HepG2 (cell line): Measurements from ENCODE around the gene ZMIZ1.

ENCODE experiments used
- ASH2L ChIP-seq: fragments of 300-600, 200-600 bp; sonication (generic); IDR thresholded peaks from 2 replicates; pipeline ENCODE4 v1.7.0; 2017; ENCODE audit warnings: low read depth, mild to moderate bottlenecking, moderate library complexity, mixed read lengths, low read length; ENCODE audit not compliant: insufficient read length
- BCL3 ChIP-seq: sonication (generic); formaldehyde crosslinking; IDR thresholded peaks from 2 replicates; pipeline ENCODE4 v1.5.1; 2020; ENCODE audit warnings: mild to moderate bottlenecking, missing genetic modification reagents, moderate library complexity
- BCLAF1 ChIP-seq: fragments of 450-650 bp; IDR thresholded peaks from 2 replicates; pipeline ENCODE4 v1.6.1; 2017; ENCODE audit warnings: mild to moderate bottlenecking
- CBX5 ChIP-seq: sonication (generic); formaldehyde crosslinking; IDR thresholded peaks from 2 replicates; pipeline ENCODE4 v1.4.0; 2020; ENCODE audit warnings: missing genetic modification reagents, borderline replicate concordance
- EZH2 ChIP-seq: conservative IDR thresholded peaks from 2 replicates; pipeline ENCODE4 v1.6.1; 2012; ENCODE audit warnings: mild to moderate bottlenecking, low read depth, low read length, moderate library complexity
- SIN3A ChIP-seq: IDR thresholded peaks from 2 replicates; pipeline ENCODE4 v1.6.1; 2011; ENCODE audit warnings: low read depth, mild to moderate bottlenecking, control low read depth, low read length, borderline replicate concordance
- ZMYM4 ChIP-seq: sonication (generic); formaldehyde crosslinking; IDR thresholded peaks from 2 replicates; pipeline ENCODE4 v1.8.1; 2023; ENCODE audit warnings: mild to moderate bottlenecking, missing genetic modification reagents
- ZNF12 ChIP-seq: sonication (generic); formaldehyde crosslinking; IDR thresholded peaks from 2 replicates; pipeline ENCODE4 v1.5.0; 2020; ENCODE audit warnings: missing genetic modification reagents
- ZNF274 ChIP-seq: sonication (generic); formaldehyde crosslinking; IDR thresholded peaks from 2 replicates; pipeline ENCODE4 v1.5.1; 2020; ENCODE audit warnings: mild to moderate bottlenecking, missing genetic modification reagents
- ZNF460 ChIP-seq: sonication (generic); formaldehyde crosslinking; IDR thresholded peaks from 2 replicates; pipeline ENCODE4 v1.5.1; 2020; ENCODE audit warnings: missing genetic modification reagents, mild to moderate bottlenecking, borderline replicate concordance
- ZZZ3 ChIP-seq: sonication (generic); formaldehyde crosslinking; IDR thresholded peaks from 2 replicates; pipeline ENCODE4 v1.4.0; 2020; ENCODE audit warnings: missing genetic modification reagents, mild to moderate bottlenecking, borderline replicate concordance

- TF ChIP-seq ZNF12 (no peak), ZNF460 (no peak), ZMYM4 (no peak), CBX5 (CRISPR knock-in tag) (no peak), ZNF274 (CRISPR knock-in tag) (no peak), BCL3 (CRISPR knock-in tag) (no peak), ASH2L (no peak), SIN3A (no peak), ZZZ3 (CRISPR knock-in tag) (no peak), EZH2 (no peak), BCLAF1 (no peak)
Measured at GRCh38 chr10:79348640-79348988, 279.8 kb downstream of the ZMIZ1 start.
